Lower leg skin (tissue), 4 donors: ENCODE results near the gene GUCY2C. TPM values are rescaled to one million over a fixed set of nuclear protein-coding genes. Genes with fewer than 3 reads are reported as not detected.
A peak's percentile ranks its signal among the peaks of the same experiment; 100 is the strongest.

ENCODE experiments used
- DNase-seq, 2 donors: peaks; one replicate each; pipeline ENCODE4 v3.0.0-alpha.2; 2019; ENCODE audit warnings: low spot score in 2 of 2
- H3K4me3 ChIP-seq: fragments of 200-600 bp; sonication (generic); 2 replicates; pipeline ENCODE4 v1.5.1; 2017; ENCODE audit warnings: mild to moderate bottlenecking, low read depth; ENCODE audit not compliant: poor library complexity, severe bottlenecking
- POLR2A ChIP-seq, 2 donors: fragments of 450-650 bp; IDR thresholded peaks; one replicate each; pipeline ENCODE4 v1.6.1; 2016 to 2017; ENCODE audit warnings: antibody characterized with exemption in 2 of 2, mild to moderate bottlenecking in 1 of 2, moderate library complexity in 1 of 2
- WGBS, 2 donors: methylation state at CpG; one replicate each; pipeline ENCODE4 v1.1.5; 2018; 5-methylcytosine and 5-hydroxymethylcytosine counted together
- intact Hi-C: fragments of 100-400 bp; cut with DNase I; formaldehyde crosslinking; loops from one replicate; pipeline ENCODE4 v1.15.0; 2023; ENCODE audit warnings: low total_unique reads
- total RNA-seq, 4 donors: library from RNA; depleted of rRNA; stranded (reverse); fragments of >200 nt; gene quantifications; one replicate each; pipeline ENCODE4 v1.1.0, GENCODE V29; 2016
- TF ChIP-seq, protein P1 (sequence below), 3 donors: fragments of 450-650 bp; IDR thresholded peaks; one replicate each; pipeline ENCODE4 v1.5.1; 2016; ENCODE audit warnings: antibody characterized with exemption in 3 of 3, mild to moderate bottlenecking in 3 of 3, moderate library complexity in 2 of 3

Gene GUCY2C
- total RNA-seq, 4 donors from 2014 or later, result 0.45 to 1.3 (median 0.99) TPM; not detected in 1

DNA sequence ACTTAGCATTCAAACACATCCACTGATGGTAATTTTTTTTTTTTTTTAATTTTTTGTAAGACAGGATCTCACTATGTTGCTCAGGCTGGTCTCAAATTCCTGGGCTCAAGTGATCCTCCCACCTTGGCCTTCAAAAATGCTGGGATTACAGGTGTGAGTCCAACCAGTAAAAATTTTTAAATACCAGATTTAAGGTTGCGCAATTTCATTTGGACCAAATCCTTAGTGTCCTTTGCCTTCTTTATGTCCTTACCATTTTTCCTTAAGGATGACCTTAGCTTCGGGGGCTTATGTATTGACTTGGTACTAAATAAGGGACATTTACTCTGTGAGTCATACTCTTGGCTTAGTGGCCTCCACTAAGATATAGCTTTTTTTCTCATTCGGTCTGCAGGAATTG, 124.6 kb downstream of the GUCY2C start:
- H3K4me3 ChIP-seq, result no peak overlapping the region
- DNase-seq, result no peak
- WGBS, 2 donors, result 86 to 89% methylated on average over 3 of the region's 3 CpGs
- TF ChIP-seq, protein P1, sequence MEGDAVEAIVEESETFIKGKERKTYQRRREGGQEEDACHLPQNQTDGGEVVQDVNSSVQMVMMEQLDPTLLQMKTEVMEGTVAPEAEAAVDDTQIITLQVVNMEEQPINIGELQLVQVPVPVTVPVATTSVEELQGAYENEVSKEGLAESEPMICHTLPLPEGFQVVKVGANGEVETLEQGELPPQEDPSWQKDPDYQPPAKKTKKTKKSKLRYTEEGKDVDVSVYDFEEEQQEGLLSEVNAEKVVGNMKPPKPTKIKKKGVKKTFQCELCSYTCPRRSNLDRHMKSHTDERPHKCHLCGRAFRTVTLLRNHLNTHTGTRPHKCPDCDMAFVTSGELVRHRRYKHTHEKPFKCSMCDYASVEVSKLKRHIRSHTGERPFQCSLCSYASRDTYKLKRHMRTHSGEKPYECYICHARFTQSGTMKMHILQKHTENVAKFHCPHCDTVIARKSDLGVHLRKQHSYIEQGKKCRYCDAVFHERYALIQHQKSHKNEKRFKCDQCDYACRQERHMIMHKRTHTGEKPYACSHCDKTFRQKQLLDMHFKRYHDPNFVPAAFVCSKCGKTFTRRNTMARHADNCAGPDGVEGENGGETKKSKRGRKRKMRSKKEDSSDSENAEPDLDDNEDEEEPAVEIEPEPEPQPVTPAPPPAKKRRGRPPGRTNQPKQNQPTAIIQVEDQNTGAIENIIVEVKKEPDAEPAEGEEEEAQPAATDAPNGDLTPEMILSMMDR (IDR thresholded peaks at IDR 0.05), result no peak
- TF ChIP-seq POLR2A (IDR thresholded peaks at IDR 0.05), result no peak
- intact Hi-C loops, result no loop called here

DNA sequence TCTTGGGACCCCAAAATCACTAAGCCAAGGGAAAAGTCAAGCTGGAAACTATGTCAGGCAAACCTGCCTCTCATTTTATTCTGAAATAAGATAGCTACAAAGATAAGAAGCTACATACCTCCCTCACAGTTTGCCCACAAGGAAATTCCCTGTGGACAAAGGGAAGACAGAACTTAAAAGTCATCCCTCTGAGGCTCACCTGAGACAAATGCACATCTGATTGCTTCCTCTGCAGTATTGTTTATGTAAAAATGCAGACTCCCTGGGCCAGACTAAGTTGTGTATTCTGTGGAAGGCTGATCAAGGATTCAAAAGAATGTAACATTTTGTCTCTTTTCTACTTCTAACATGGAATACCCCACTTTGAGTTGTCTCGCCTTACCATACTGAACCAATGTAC, 126.2 kb downstream of the GUCY2C start:
- intact Hi-C loops, result no loop called here
- no peak for TF ChIP-seq POLR2A (IDR thresholded peaks at IDR 0.05)
- TF ChIP-seq, protein P1 (IDR thresholded peaks at IDR 0.05), result no peak
- H3K4me3 ChIP-seq, result no peak overlapping the region
- no peak for DNase-seq
- WGBS, 2 donors, result 89 to 100% methylated on average over 1 of the region's 1 CpG

DNA sequence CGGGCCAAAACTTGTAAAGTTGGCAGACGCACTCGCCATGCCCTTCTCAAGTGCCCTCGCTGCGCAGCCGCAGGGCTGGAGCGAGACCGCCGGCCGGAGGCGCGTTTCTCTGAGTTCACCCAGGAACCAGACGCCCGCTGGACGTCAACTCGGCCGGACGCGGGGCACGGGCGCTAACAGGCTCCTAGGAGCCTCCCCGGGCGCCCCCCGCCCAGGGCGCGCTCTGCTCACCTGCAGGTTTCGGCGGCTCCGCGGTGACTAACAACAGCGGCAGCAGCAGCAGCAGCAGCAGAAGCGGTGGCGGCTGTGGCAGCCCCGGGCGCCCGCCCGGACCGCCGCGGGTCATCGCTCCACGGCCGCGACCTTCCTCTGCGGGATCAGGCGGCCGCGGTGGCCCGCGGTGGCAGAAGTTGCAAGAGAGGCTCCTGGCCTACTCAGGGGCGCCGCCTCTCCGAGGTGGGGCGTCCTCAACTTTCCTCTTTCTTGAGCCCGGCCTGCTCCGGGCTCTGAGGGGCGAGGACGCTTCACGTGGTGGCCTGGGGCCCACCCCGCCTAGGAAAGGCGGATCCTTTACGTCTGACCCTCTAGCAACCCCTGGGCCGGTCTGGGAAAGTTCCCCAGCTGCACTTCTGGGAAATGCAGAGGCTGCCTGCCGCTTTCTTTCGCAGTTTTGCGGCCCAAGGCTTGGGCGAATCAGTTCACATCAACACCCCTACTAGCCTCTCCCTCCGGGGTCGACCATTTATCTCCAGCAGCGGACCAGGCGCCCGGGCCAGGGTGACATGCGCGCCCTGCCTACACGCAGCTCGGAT, 128.8 kb downstream of the GUCY2C start, which contains the start of gene PLBD1:
PLBD1 (minus strand) TSS at position 533 of the 812 bp plus-strand sequence; CDS start at position 346, 187 bp downstream.
- TF ChIP-seq, protein P1 (IDR thresholded peaks at IDR 0.05), result no peak
- no peak for TF ChIP-seq POLR2A (IDR thresholded peaks at IDR 0.05)
- intact Hi-C loops, result no loop called here
- 3 to 12% methylated on average over 16 to 67 of the region's 76 CpGs for WGBS, 2 donors
- peak within 1 kb of the TSS; percentile 36 for H3K4me3 ChIP-seq
- peak; percentile 41 to 91 for DNase-seq

DNA sequence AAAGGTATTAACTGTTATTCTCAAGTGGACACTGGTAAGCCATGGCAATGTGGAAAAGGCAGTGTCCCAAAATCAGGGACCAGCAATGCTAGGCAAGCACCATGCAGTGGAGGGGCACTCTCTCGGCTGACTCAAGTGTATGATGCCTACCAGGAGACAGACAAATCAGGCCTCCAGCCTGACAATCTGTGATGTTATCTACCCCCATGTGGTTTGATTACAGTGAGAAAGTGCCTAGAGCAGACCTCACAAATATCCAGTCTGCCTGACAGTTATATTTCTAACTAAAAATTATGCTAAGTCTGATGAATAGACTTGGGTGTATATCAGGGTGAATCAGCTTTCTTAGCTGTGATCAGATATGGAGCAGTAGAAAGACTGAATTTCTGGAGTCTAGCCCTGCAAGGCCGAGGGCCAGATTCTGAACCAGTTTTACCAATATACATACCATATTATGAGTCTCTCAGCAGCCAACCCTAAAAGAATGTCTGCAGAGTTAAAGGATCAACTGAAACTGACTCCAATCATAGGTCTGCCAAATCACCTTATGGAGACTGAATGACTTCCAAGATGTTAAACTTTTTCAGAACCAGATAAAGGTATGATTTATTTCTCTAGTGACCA, 132.0 kb downstream of the GUCY2C start:
- intact Hi-C loops, result no loop called here
- no peak for DNase-seq
- TF ChIP-seq POLR2A (IDR thresholded peaks at IDR 0.05), result no peak
- TF ChIP-seq, protein P1 (IDR thresholded peaks at IDR 0.05), result no peak
- no peak overlapping the region for H3K4me3 ChIP-seq
- WGBS, 2 donors, result 47% methylated on average over 2 of the region's 2 CpGs

DNA sequence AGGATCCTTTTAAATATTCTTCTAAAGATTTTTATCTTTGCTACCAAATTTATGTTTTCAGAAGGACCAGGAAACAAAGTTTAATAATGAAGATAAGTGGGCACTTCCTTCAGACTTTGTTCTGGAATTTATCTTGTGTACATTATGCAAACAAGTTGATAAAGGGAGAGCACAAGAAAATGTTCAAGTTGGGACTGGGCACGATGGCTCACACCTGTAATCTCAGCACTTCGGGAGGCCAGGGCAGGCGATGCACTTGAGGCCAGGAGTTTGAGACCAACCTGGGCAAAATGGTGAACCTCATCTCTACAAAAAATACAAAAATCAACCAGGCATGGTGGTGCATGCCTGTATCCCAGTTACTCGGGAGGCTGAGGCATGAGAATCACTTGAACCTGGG, 133.4 kb downstream of the GUCY2C start:
- TF ChIP-seq, protein P1 (IDR thresholded peaks at IDR 0.05), result no peak
- TF ChIP-seq POLR2A (IDR thresholded peaks at IDR 0.05), result no peak
- WGBS, 2 donors, result 92 to 95% methylated on average over 4 of the region's 4 CpGs
- H3K4me3 ChIP-seq, result no peak overlapping the region
- no peak for DNase-seq
- intact Hi-C loops, result no loop called here

Other genes with a start within 250 kb of the GUCY2C start
- 10 to 100 TPM; 26.5 to 64.1 (median 40.1) TPM for gene PLBD1, start 128.7 kb downstream of the GUCY2C start, total RNA-seq
- gene WBP11, start 106.9 kb upstream of the GUCY2C start, total RNA-seq, result 10 to 100 TPM; 12.1 to 23.2 (median 21.0) TPM
- gene C12orf60, start 107.1 kb upstream of the GUCY2C start, total RNA-seq, result under 1 TPM in 2 of 4 donors, not detected in 2; 0.49 to 0.62 TPM
- gene SMCO3, start 117.6 kb upstream of the GUCY2C start, total RNA-seq, result under 1 TPM in 1 of 4 donors, not detected in 3; 0.34 TPM
- under 1 TPM in 3 of 4 donors, not detected in 1; 0.17 to 0.42 (median 0.17) TPM for gene ART4, start 146.9 kb upstream of the GUCY2C start, total RNA-seq
- 100 to 1,000 TPM in 2 of 4 donors, 10 to 100 TPM in 2; 42.8 to 143 (median 80.2) TPM for gene MGP, start 189.3 kb upstream of the GUCY2C start, total RNA-seq
- gene ERP27, start 241.9 kb upstream of the GUCY2C start, total RNA-seq, result 1 to 10 TPM in 2 of 4 donors, under 1 TPM in 2; 0.47 to 3.5 (median 1.6) TPM